Thyroid gland (tissue), 4 donors: Measurements from ENCODE around the gene C2orf15.
A peak's percentile ranks its signal among the peaks of the same experiment; 100 is the strongest.

ENCODE experiments used
- POLR2A ChIP-seq, 2 donors: fragments of 450-650 bp; IDR thresholded peaks; one replicate each; pipeline ENCODE4 v1.6.1; 2017; ENCODE audit warnings: antibody characterized with exemption in 2 of 2, mild to moderate bottlenecking in 2 of 2, moderate library complexity in 1 of 2
- TF ChIP-seq, protein P1 (sequence below), 6 experiments: fragments of 200-600 bp in 3 of 6; fragments of 450-650 bp in 3 of 6; sonication (generic) in 3 of 6; IDR thresholded peaks; one replicate each; pipeline ENCODE4 v1.5.1; 2016 to 2019; ENCODE audit warnings: antibody characterized with exemption in 6 of 6, mild to moderate bottlenecking in 2 of 6, inconsistent platforms in 1 of 6, moderate library complexity in 1 of 6

DNA sequence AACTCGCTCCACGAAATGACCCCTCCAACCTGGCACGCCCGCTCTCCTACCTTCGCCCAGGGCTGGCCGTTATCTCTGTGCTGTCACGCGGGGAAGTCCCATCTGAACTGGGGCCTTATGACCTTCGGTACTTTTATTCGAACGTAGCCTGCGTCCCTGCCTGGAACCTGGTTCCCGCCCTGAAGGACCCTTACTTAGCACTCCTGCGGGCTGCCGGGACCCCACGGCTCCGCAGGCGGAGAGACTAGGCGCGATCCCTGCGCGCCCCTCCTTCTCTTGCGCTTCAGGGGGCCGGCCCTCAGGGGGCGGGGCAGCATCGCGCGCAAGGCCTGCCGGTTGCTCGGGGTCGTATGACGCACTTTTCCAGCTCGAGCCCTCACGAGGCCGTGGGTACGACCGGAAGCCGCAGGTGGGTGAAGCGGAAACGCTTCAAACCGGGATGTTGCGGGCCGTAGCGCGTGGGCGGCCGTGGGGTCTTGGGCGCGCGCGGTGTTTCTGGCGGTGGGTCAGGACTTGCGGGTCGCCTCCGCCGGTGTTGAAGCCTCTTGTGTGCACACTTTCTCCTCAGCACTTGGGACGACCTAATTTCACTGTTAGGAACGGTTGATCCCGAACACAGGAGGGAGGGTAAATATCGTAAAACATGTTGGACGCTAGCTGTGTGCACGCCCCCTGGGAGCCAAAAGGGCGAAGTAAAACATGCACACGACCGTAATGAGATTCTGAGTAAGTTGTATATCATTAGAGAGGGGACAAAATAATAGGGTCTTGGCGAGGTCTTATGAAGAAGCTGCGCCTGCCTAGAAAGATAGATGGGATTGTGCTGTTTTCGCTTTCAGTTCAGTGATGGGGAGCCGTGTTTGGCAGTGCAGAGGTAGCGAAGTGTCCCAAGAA, 13.4 kb downstream of the C2orf15 start, which contains the start of the genes LIPT1 and TSGA10:
- TF ChIP-seq, protein P1, sequence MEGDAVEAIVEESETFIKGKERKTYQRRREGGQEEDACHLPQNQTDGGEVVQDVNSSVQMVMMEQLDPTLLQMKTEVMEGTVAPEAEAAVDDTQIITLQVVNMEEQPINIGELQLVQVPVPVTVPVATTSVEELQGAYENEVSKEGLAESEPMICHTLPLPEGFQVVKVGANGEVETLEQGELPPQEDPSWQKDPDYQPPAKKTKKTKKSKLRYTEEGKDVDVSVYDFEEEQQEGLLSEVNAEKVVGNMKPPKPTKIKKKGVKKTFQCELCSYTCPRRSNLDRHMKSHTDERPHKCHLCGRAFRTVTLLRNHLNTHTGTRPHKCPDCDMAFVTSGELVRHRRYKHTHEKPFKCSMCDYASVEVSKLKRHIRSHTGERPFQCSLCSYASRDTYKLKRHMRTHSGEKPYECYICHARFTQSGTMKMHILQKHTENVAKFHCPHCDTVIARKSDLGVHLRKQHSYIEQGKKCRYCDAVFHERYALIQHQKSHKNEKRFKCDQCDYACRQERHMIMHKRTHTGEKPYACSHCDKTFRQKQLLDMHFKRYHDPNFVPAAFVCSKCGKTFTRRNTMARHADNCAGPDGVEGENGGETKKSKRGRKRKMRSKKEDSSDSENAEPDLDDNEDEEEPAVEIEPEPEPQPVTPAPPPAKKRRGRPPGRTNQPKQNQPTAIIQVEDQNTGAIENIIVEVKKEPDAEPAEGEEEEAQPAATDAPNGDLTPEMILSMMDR (IDR thresholded peaks at IDR 0.05), result peak in 1 of 6 experiments; percentile 5
- TF ChIP-seq POLR2A (IDR thresholded peaks at IDR 0.05), result peak; percentile 71 to 98
